NCI-H1092 (cell line): ENCODE results near the gene NT5E.

Experiments
- DNase-seq: peaks from one replicate; lab custom pipeline; 2025; lab: John Stamatoyannopoulos, UW

Gene NT5E

GRCh38 chr6:85421972-85422371, 27.9 kb upstream of the NT5E start:
- no peak for DNase-seq

DNA sequence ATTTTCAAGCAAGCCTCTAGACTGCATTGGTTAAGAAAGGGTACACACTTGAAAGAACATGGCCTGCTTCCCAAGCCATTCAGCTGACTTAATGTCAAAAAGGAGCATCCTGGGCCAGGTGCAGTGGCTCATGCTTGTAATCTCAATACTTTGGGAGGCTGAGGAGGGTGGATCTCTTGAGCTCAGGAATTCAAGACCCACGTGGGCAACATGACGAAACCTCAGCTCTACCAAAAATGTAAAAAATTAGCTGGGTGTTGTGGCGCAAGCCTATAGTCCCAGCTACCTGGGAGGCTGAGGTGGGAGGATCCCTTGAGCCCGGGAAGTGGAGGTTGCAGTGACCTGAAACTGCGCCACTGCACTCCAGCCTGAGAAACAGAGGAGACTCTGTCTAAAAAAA, 26.9 kb upstream of the NT5E start:
- DNase-seq = no peak

DNA sequence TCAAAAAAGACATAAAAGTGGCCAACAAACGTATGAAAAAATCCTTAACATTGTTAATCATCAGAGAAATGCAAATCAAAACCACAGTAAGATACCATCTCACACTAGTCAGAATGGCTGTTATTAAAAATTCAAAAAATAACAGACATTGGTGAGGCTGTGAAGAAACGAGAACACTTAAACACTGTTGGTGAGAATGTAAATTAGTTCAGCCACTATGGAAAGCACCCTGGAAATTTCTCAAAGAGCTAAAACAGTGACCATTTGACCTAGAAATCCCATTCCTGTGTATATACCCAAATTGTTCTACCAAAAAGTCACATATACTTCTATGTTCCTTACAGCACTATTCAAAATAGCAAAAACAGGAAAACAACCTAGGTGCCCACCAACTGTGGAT, 24.9 kb upstream of the NT5E start:
- no peak for DNase-seq

GRCh38 chr6:85425997-85426396, 23.9 kb upstream of the NT5E start:
- no peak for DNase-seq

DNA sequence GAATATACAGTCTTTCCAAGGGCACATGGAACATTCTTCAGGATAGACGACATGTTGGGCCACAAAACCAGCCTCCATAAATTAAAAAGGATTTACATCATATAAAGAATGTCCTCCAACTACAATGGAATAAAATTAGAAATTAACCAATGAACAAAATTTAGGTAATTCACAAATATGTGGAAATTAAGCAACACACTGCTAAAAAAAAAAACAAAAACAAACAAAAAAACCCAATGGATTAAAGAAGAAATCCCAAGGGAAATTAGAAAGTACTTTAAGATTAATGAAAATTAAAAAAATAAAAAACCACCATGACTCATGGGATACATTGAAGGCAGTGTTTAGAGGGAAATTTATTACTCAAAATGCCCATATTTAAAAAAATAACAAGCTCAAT, 21.4 kb upstream of the NT5E start:
- DNase-seq = no peak

GRCh38 chr6:85429346-85429745, 20.5 kb upstream of the NT5E start:
- no peak for DNase-seq

GRCh38 chr6:85431271-85431670, 18.6 kb upstream of the NT5E start:
- no peak for DNase-seq

GRCh38 chr6:85432554-85432953, 17.3 kb upstream of the NT5E start:
- DNase-seq = no peak

- DNase-seq = no peak
Observed at GRCh38 chr6:85435851-85436250, 14.0 kb upstream of the NT5E start.

DNA sequence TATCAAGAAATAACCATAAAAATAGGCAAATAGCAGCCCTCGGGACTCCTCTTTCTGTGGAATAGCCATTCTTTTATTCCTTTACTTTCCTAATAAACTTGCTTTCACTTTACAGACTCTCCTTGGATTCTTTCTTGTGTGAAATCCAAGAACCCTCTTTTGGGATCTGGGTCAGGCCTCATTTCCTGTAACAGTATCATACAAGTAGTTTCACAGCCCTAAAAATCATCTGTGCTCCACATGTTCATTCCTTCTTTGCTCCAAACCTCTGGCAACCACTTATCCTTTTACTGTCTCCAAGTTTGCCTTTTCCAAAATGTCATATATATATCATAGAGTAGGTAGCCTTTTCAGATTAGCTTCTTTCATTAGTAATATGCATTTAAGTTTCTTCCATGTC, 13.5 kb upstream of the NT5E start:
- DNase-seq = no peak

DNA sequence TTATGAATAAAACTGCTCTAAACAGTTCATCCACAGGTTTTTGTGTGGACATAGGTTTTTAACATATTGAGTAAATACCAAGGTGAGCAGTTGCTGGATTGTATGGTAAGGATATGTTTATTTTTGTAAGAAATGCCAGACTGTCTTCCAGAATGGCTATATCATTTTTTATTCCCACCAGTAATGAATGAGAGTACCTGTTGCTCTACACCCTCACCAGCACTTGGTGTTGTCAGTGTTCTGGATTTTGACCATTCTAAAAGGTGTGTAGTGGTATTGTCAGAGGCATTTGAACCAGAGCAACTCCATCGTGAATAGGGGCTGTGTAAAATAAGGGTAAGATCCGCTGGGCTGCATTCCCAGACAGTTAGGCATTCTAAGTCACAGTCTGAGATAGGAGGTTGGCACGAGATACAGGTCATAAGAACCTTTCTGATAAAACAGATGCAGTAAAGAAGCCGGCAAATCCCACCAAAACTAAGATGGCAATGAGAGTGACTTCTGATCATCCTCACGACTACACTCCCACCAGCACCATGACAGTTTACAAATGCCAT, 12.9 kb upstream of the NT5E start:
- no peak for DNase-seq

GRCh38 chr6:85443349-85444117, 6.3 kb upstream of the NT5E start:
- DNase-seq = no peak

DNA sequence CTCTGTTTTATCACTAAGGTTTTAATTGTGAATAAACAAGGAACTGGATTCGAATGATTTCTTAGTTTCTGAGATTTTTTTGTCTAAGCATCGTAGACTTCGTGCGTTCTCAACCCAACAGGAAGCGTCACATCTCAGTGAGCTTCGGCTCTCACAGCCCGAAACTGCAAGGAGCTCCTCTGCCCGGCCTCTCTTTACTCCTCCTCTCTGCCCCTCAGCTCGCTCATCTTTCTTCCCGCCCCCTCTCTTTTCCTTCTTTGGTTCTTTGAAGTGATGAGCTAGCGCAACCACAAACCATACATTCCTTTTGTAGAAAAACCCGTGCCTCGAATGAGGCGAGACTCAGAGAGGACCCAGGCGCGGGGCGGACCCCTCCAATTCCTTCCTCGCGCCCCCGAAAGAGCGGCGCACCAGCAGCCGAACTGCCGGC, 480 bp upstream of the NT5E start:
- no peak for DNase-seq

GRCh38 chr6:85451565-85452306, 1.9 kb downstream of the NT5E start:
- DNase-seq = no peak

GRCh38 chr6:85452441-85452881, 2.6 kb downstream of the NT5E start:
- DNase-seq = no peak

DNA sequence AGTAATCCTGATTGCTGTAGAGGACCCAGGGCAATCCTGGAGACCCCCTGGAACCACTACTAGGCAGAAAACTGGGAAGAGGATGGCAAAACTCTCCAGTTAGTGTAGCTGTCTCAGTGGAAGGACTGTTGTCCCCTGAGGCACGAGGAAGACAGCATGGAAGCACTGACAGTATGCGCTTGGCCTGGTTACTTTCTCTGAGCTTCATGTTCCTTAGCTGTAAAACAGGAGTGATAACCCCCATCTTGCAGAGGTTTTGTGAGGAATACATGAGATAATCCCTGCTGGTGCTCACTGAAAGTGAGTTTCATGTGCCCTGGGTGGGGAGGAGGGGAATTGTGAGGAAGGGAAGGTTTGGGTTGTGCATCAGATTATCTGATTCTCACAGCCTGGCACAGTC, 3.2 kb downstream of the NT5E start:
- DNase-seq = no peak

DNA sequence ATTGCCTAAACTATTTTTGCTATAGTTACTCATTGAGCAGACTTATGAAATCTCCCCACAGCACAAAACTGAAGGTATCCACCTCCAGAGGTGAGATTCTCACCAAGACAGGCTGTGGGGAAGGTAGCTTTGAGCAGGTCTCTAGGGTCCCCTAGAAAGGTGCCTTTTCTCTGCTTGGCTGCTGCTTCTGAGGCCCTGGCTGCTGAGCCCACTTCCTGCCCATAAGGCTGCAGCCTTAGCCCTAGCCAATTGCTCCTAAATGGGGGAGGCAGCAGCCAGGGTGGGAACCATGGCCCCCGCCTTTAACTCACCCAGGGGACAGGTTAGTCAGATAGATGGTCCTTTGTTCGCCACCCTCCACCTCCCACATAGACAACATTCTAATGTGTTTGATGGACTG, 3.6 kb downstream of the NT5E start:
- DNase-seq = no peak

GRCh38 chr6:85455471-85456026, 5.7 kb downstream of the NT5E start:
- DNase-seq = no peak

- no peak for DNase-seq
Observed at GRCh38 chr6:85456782-85457181, 6.9 kb downstream of the NT5E start.

DNA sequence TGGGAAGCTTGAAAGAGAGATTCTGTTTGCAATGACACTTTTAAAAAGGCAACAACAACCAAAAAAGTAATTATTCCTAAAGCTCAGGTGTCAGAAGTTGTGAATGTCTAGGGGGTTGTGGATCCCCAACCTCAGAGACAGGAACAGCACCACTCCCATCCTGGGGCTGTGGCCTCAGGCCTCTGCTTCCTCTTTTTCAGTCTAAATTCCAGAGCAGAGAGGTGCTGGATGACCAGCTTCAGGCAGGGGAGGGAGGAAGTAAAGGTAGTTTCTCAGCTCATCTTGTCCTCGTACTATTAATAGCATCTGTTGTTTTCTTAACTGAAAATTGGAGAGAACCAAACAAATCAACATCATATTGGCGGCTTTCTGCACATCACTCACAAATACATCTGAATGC, 8.3 kb downstream of the NT5E start:
- no peak for DNase-seq

GRCh38 chr6:85458782-85459181, 8.9 kb downstream of the NT5E start:
- DNase-seq = no peak

GRCh38 chr6:85459224-85459901, 9.5 kb downstream of the NT5E start:
- no peak for DNase-seq
